ENCODE data around the gene TNRC6C.

TNRC6C gene

GRCh38 chr17:78151514-78152008 is 193.1 kb downstream of the TNRC6C start:
- no peak for DNase-seq (ENCODE audit: low spot score)
- Histone ChIP-seq H3K4me3 (no peak overlapping the region), H3K27ac (no peak overlapping the region)
- TF ChIP-seq CTCF (IDR thresholded peaks at IDR 0.05), result no peak

- Histone ChIP-seq H3K27ac (no peak overlapping the region), H3K4me3 (no peak overlapping the region)
- DNase-seq (ENCODE audit: low spot score), result no peak
- no peak for TF ChIP-seq CTCF (IDR thresholded peaks at IDR 0.05)
Observed at GRCh38 chr17:78154903-78155811, 196.7 kb downstream of the TNRC6C start.

Measured in coronary artery (tissue), 2 donors.